HFFc6 (cell line): ENCODE data around the gene SYT9. TPM values are rescaled to one million over a fixed set of nuclear protein-coding genes. Genes with fewer than 3 reads are reported as not detected.

Source experiments
- DNase-seq: peaks from one replicate; pipeline ENCODE4 v3.0.0-alpha.2; 2018
- H3K27ac Mint-ChIP-seq: 2 replicates; pipeline ENCODE4 v1.8.0; 2020; ENCODE audit warnings: mild to moderate bottlenecking, mixed read lengths
- H3K27me3 Mint-ChIP-seq: 2 replicates; pipeline ENCODE4 v1.8.0; 2021; ENCODE audit warnings: mild to moderate bottlenecking, moderate library complexity, mixed read lengths; ENCODE audit not compliant: insufficient read depth
- H3K36me3 Mint-ChIP-seq: 2 replicates; pipeline ENCODE4 v1.8.0; 2021; ENCODE audit warnings: low read depth, mixed read lengths
- H3K4me1 Mint-ChIP-seq: 2 replicates; pipeline ENCODE4 v1.8.0; 2020; ENCODE audit warnings: low read depth, mixed read lengths
- H3K4me3 Mint-ChIP-seq: 2 replicates; pipeline ENCODE4 v1.8.0; 2020; ENCODE audit warnings: mild to moderate bottlenecking, moderate library complexity, mixed read lengths
- H3K9me3 Mint-ChIP-seq: 2 replicates; pipeline ENCODE4 v1.8.0; 2020; ENCODE audit warnings: mild to moderate bottlenecking, mixed read lengths
- total RNA-seq, 6 experiments: library from RNA; stranded (reverse); fragmentation: NEBNext Ultra II Directional; extraction: Animal tissue kit (Norgen Biotek cat#: 25700); gene quantifications; 2 replicates in 1 of 6; 3 replicates in 5 of 6; pipeline ENCODE4 v1.2.3, GENCODE V29; 2021
- TF ChIP-seq, protein P1 (sequence below): fragments of 200-600 bp; sonication (generic); IDR thresholded peaks from 2 replicates; pipeline ENCODE4 v1.5.0; 2021; ENCODE audit warnings: antibody characterized with exemption, mild to moderate bottlenecking

SYT9 gene
- total RNA-seq, 6 experiments from 2014 or later = not detected

- Mint-ChIP-seq H3K27ac (no peak overlapping the region), H3K9me3 (peaks cover 19% of the 10 kb centered on the region), H3K36me3 (no peaks in the 10 kb centered on the region), H3K27me3 (no peaks in the 10 kb centered on the region), H3K4me1 (no peaks in the 10 kb centered on the region), H3K4me3 (no peak overlapping the region)
- no peak for DNase-seq
- TF ChIP-seq, protein P1, sequence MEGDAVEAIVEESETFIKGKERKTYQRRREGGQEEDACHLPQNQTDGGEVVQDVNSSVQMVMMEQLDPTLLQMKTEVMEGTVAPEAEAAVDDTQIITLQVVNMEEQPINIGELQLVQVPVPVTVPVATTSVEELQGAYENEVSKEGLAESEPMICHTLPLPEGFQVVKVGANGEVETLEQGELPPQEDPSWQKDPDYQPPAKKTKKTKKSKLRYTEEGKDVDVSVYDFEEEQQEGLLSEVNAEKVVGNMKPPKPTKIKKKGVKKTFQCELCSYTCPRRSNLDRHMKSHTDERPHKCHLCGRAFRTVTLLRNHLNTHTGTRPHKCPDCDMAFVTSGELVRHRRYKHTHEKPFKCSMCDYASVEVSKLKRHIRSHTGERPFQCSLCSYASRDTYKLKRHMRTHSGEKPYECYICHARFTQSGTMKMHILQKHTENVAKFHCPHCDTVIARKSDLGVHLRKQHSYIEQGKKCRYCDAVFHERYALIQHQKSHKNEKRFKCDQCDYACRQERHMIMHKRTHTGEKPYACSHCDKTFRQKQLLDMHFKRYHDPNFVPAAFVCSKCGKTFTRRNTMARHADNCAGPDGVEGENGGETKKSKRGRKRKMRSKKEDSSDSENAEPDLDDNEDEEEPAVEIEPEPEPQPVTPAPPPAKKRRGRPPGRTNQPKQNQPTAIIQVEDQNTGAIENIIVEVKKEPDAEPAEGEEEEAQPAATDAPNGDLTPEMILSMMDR = no peak
These were observed 29.4 kb downstream of the SYT9 start for GRCh38 chr11:7281079-7281478.

GRCh38 chr11:7281809-7282208 lies 30.1 kb downstream of the SYT9 start:
- no peaks in the 10 kb centered on the region for H3K4me1 Mint-ChIP-seq
- TF ChIP-seq, protein P1 = no peak
- DNase-seq = no peak
- H3K36me3 Mint-ChIP-seq = no peaks in the 10 kb centered on the region
- H3K4me3 Mint-ChIP-seq = no peak overlapping the region
- H3K9me3 Mint-ChIP-seq = peaks cover 20% of the 10 kb centered on the region
- no peak overlapping the region for H3K27ac Mint-ChIP-seq
- no peaks in the 10 kb centered on the region for H3K27me3 Mint-ChIP-seq

DNA sequence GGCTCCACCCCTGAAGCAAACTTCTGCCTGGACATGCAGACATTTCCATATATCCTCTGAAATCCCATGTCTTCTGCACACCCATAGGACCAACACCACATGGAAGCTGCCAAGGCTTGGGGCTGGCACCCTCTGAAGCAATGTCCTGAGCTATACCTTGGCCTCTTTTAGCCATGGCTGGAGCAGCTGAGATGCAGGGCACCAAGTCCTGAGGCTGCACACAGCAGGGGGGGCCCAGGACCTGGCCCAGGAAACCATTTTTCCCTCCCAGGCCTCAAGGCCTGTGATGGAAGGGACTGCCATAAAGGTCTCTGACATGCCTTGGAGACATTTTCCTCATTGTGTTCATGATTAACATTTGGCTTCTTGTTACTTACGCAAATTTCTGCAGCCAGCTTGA lies 34.5 kb downstream of the SYT9 start:
- H3K36me3 Mint-ChIP-seq = no peaks in the 10 kb centered on the region
- no peaks in the 10 kb centered on the region for H3K4me1 Mint-ChIP-seq
- TF ChIP-seq, protein P1 = no peak
- H3K9me3 Mint-ChIP-seq = peaks cover 29% of the 10 kb centered on the region
- no peak overlapping the region for H3K27ac Mint-ChIP-seq
- no peak overlapping the region for H3K4me3 Mint-ChIP-seq
- DNase-seq = no peak
- H3K27me3 Mint-ChIP-seq = no peaks in the 10 kb centered on the region

- Mint-ChIP-seq H3K9me3 (peaks cover 30% of the 10 kb centered on the region), H3K4me3 (no peak overlapping the region), H3K27me3 (no peaks in the 10 kb centered on the region), H3K36me3 (no peaks in the 10 kb centered on the region), H3K4me1 (no peaks in the 10 kb centered on the region), H3K27ac (no peak overlapping the region)
- DNase-seq = no peak
- TF ChIP-seq, protein P1 = no peak
These were observed 39.6 kb downstream of the SYT9 start for GRCh38 chr11:7291100-7291829.

DNA sequence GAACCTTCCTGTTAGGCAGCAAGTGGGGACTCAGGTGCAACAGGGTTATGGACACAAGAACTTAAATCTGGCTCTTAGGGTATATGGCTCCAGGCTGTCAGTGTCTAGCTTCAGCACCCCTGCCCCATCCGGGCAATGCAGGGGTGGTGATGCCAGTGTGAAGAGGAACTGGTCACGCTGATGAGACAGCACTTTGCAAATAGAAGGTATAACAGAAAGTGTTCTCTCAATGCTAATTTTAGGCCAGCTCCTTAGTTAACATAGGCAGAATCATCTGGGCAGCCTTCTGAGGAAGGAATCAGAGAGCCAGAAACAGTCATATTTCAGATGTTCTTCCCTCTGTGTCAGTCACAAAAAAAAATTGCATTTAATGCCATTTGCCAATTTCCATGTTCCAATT lies 41.2 kb downstream of the SYT9 start:
- Mint-ChIP-seq H3K36me3 (no peaks in the 10 kb centered on the region), H3K4me3 (no peak overlapping the region), H3K27ac (no peak overlapping the region), H3K4me1 (no peaks in the 10 kb centered on the region), H3K9me3 (peaks cover 29% of the 10 kb centered on the region), H3K27me3 (no peaks in the 10 kb centered on the region)
- DNase-seq = no peak
- TF ChIP-seq, protein P1 = no peak
